GM15510 (cell line): ENCODE measurements around the gene ERN1.

ENCODE experiments used
- POLR2A ChIP-seq: IDR thresholded peaks from 3 replicates; pipeline ENCODE4 v1.6.1; 2011; ENCODE audit warnings: borderline replicate concordance; ENCODE audit not compliant: insufficient read length; ENCODE audit errors: extremely low read depth

Gene ERN1

GRCh38 chr17:64126918-64127317, 3.0 kb downstream of the ERN1 start:
- TF ChIP-seq POLR2A: no peak

- TF ChIP-seq POLR2A: no peak
Measured at GRCh38 chr17:64125937-64126336, 4.0 kb downstream of the ERN1 start.

- TF ChIP-seq POLR2A: no peak
Measured at GRCh38 chr17:64124609-64125008, 5.3 kb downstream of the ERN1 start.

- no peak for TF ChIP-seq POLR2A
Measured at GRCh38 chr17:64123114-64123513, 6.8 kb downstream of the ERN1 start.

- no peak for TF ChIP-seq POLR2A
Measured at GRCh38 chr17:64120159-64120810, 9.7 kb downstream of the ERN1 start.

- no peak for TF ChIP-seq POLR2A
Measured at GRCh38 chr17:64117981-64118979, 11.7 kb downstream of the ERN1 start.

GRCh38 chr17:64115822-64116534, 14.0 kb downstream of the ERN1 start:
- no peak for TF ChIP-seq POLR2A

- no peak for TF ChIP-seq POLR2A
Measured at GRCh38 chr17:64115043-64115698, 14.8 kb downstream of the ERN1 start.

GRCh38 chr17:64113006-64113405, 16.9 kb downstream of the ERN1 start:
- no peak for TF ChIP-seq POLR2A

GRCh38 chr17:64111831-64112230, 18.1 kb downstream of the ERN1 start:
- TF ChIP-seq POLR2A: no peak

GRCh38 chr17:64110379-64111152, 19.4 kb downstream of the ERN1 start:
- TF ChIP-seq POLR2A: no peak

GRCh38 chr17:64109400-64109799, 20.5 kb downstream of the ERN1 start:
- TF ChIP-seq POLR2A: no peak

- TF ChIP-seq POLR2A: no peak
Measured at GRCh38 chr17:64107500-64108236, 22.3 kb downstream of the ERN1 start.
